Activated CD4-positive, alpha-beta T cell treated with anti-CD3 and anti-CD28 coated beads, Interleukin-2, amount 50 U/mL, for 4 hours (primary cell): ENCODE results near the gene BRCA2.
"Not testable (repeated sequence)": the region's sequence is repeated elsewhere in the genome, so short reads cannot be mapped to it uniquely, and the experiment has no call there.

Experiments used
- DNase-seq, 2 experiments: peaks; one replicate each; pipeline ENCODE4 v3.0.0-alpha.2; 2020

BRCA2 gene

DNA sequence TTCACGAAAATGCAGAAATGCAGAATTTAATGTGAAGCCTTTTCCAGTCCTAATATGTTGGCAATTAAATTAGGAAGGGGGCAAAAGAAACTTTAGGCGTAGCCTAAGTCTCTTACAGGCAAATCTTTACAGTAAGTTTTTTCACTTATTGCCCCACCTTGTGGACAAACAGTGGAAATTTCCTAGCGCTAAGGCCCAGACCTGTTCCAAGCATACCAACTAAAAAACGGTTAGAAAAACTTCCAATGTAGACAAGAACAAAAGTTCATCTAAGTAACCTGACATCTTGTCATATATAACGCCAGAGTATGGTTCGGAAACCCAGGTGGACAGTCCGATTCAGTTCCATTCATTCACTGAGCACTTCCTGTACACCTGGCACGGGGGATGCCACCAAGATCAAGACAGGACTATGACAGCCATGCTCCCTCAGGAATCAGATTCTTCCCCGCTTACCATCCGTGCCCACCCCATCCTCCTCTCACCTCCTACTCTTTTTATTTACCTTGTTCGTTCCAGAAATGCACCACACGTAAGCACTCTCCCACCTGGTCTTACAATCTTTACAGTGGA lies 5.1 kb upstream of the BRCA2 start:
- no peak for DNase-seq

GRCh38 chr13:32311188-32311897 lies 4.0 kb upstream of the BRCA2 start:
- DNase-seq, result no peak

DNA sequence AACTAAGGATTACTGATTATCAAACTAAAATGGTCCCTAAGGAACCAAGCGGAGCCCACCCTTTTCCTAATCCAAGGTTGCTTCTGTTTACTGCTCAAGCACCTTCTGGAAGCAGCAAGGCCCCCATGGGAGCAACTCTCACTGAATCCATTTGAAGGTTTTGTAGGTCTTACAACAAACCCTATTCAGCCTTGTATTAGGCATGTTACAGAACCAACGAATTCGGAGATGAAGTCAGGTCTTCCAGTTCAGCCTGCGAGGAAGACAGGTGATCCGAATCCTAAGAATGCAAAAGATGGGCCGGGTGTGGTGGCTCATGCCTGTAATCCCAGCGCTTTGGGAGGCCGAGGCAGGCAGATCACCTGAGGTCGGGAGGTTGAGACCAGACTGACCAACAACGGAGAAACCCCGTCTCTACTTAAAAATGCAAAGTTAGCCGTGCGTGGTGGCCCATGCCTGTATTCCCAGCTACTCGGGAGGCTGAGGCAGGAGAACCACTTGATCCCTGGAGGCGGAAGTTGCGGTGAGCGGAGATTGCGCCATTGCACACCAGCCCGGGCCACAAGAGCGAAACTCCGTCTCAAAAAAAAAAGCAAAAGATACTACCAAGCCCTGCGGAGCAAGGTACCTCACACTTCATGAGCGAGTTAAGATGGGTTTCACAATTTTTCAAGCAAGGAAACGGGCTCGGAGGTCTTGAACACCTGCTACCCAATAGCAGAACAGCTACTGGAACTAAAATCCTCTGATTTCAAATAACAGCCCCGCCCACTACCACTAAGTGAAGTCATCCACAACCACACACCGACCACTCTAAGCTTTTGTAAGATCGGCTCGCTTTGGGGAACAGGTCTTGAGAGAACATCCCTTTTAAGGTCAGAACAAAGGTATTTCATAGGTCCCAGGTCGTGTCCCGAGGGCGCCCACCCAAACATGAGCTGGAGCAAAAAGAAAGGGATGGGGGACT lies 754 bp upstream of the BRCA2 start:
- DNase-seq, result peak; percentile 49 to 56

DNA sequence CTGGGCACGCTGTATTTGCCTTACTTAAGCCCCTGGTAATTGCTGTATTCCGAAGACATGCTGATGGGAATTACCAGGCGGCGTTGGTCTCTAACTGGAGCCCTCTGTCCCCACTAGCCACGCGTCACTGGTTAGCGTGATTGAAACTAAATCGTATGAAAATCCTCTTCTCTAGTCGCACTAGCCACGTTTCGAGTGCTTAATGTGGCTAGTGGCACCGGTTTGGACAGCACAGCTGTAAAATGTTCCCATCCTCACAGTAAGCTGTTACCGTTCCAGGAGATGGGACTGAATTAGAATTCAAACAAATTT lies 676 bp downstream of the BRCA2 start:
- no peak for DNase-seq

- DNase-seq, result no peak
Observed at GRCh38 chr13:32316501-32316900, 1.2 kb downstream of the BRCA2 start.

DNA sequence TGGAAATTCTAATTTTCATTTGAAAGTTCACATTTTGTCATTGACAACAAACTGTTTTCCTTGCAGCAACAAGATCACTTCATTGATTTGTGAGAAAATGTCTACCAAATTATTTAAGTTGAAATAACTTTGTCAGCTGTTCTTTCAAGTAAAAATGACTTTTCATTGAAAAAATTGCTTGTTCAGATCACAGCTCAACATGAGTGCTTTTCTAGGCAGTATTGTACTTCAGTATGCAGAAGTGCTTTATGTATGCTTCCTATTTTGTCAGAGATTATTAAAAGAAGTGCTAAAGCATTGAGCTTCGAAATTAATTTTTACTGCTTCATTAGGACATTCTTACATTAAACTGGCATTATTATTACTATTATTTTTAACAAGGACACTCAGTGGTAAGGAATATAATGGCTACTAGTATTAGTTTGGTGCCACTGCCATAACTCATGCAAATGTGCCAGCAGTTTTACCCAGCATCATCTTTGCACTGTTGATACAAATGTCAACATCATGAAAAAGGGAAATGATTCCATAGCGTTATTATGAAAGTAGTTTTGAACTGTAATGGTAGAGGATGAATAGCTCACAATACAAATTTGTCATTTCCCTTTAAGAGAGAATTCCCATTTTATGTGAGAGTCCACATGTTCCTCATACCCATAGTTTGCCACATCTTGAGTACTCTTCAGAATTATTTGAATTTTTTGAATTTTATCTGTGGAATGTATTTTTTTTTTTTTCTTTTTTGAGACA lies 2.6 kb downstream of the BRCA2 start:
- no peak for DNase-seq

GRCh38 chr13:32320528-32320927 lies 5.2 kb downstream of the BRCA2 start:
- no peak for DNase-seq

DNA sequence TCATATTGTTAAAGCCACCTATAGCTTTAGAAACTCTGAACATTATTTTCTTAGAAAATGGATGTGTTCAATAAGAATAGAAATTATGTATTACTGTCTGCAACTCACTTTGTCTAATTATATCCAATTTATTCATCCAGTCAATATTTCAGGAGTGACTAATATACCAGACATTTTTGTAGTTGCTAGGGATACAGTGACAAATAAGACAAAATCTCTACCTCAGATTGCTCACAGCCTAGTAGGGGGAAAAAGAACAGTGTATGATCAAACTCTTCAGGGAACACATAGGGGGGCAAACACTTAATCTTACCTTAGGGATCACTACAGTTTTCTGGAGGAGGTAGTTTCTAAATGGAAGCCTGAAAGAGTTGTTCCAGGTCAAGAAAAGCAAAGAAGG lies 8.6 kb downstream of the BRCA2 start:
- no peak for DNase-seq

- DNase-seq, result no peak
Observed at GRCh38 chr13:32330441-32330840, 15.1 kb downstream of the BRCA2 start.

DNA sequence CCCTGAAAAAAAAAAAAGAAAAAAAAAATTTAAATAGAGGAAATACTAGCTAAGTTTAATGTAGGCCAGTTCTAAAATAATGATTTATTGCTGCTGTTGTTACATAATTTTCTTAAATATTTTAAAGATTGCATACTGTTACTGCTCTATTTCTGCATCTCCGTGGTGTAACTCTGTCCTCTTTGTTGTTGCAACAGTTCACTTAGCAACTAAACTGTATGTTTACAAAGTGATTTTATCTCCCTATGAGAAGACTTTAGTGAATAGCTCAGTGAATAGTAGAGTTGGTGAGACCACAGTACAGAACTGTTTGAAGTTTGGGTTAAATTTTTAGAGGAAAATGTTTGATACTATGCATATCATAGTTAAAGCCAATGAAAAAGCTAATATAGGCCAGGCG lies 19.4 kb downstream of the BRCA2 start:
- DNase-seq, result no peak

GRCh38 chr13:32340914-32341313 lies 25.6 kb downstream of the BRCA2 start:
- DNase-seq, result no peak

DNA sequence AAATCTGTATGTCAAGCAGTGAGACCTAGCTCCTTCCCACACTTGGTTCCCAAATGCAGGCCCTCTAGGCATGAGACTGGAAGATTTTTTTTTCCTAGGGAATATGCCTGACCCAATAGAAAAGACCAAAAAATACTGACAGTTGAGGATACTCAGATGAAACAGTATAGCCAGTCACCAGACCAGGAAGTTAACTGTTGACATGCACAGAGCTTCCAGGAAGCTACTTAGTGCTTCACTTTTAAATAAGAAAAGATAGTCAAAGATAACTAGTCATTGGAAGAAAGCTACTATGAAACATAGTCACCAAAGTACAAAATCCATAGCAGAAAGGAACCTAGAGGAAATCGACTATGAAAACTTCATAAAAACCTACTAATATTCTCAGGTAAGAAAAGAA lies 32.3 kb downstream of the BRCA2 start:
- DNase-seq, result no peak

GRCh38 chr13:32350839-32351441 lies 35.6 kb downstream of the BRCA2 start:
- DNase-seq, result not testable (repeated sequence)

DNA sequence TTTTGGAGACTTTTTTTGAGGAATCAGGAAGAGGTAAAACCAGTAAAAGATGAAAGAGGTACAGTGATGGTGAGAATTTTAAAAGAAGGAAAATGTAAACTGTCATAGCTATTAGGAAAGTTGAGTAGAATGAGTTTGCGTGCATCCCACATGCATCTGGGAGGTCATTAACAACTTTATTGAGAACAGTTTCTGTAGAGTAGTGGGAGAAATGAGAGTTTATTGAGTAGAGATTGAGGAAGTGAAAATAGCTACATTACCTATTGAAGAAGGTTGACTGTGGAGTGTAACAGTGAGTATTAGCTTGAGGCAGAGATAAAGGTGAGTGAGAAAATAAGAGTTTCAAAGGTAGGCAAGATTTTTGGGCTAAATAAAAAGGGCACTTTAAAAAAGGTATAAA lies 38.7 kb downstream of the BRCA2 start:
- no peak for DNase-seq

GRCh38 chr13:32355935-32356334 lies 40.6 kb downstream of the BRCA2 start:
- DNase-seq, result not testable (repeated sequence)

DNA sequence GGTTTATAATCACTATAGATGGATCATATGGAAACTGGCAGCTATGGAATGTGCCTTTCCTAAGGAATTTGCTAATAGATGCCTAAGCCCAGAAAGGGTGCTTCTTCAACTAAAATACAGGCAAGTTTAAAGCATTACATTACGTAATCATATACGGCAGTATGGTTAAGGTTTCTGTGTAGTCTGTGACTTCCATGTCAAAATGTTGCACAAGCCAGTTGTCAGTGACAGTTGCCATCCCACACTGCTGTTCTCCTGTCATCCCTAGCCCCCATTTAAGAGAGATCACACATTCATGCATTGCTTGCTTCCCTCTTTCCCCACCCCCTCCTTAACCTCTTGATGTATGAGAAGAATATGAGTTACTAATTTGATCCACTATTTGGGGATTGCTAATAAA lies 47.3 kb downstream of the BRCA2 start:
- DNase-seq, result no peak

DNA sequence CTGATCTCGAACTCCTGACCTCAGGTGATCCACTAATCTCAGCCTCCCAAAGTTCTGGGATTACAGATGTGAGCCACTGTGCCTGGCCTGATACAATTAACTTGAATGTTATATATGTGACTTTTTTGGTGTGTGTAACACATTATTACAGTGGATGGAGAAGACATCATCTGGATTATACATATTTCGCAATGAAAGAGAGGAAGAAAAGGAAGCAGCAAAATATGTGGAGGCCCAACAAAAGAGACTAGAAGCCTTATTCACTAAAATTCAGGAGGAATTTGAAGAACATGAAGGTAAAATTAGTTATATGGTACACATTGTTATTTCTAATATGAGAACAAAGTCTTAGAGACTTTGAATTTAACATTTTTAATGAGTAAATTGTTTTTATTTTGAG lies 55.5 kb downstream of the BRCA2 start:
- DNase-seq, result no peak

- no peak for DNase-seq
Observed at GRCh38 chr13:32376642-32377415, 61.5 kb downstream of the BRCA2 start.

DNA sequence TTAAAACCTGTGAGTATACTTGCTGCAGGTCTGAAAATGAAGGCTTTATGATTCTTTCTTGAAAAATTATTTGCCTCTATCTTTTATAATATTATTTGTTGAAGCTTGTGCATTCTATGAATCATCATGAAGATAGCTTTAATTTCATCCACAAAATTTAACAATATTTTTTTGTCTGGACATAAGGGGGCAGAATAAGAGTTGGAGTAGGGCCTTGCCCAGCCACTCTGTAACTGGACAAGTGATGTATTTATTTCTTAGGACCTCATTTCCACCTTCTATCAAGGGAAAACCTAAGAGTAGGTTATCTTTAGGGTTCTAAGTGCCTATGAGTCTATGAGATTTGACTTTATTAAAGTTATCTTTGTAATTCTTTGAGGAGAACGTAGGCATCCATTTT lies 62.7 kb downstream of the BRCA2 start:
- DNase-seq, result no peak

DNA sequence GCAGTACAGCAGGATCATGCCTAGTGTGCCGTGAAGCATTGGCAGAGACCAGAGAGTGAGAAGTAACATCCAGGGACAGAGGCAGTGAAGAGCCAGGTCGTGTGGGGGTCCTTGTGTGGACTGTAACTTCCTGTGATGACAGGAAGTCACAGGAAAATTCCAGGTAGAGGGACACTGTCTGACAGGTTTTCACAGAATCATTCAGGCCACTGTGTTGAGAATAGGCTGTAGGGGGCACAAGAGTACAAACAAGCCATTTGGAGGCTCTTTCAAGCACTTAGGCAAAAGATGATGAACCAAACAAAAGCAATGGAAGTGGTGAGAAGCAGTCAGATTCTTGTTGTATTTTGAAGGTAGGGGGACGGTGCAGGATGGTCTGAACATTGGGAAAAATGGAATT lies 66.2 kb downstream of the BRCA2 start:
- peak in 1 of 2 experiments; percentile 1 for DNase-seq

GRCh38 chr13:32383836-32384618 lies 68.7 kb downstream of the BRCA2 start:
- DNase-seq, result no peak
